Caki2 (cell line): Measurements from ENCODE around the gene PTPN14. TPM values are rescaled to one million over a fixed set of nuclear protein-coding genes. Genes with fewer than 3 reads are reported as not detected.
A peak's percentile ranks its signal among the peaks of the same experiment; 100 is the strongest.

Source experiments
- DNase-seq: peaks from one replicate; pipeline ENCODE4 v3.0.0-alpha.2; 2015; ENCODE audit warnings: low read depth
- in situ Hi-C: cut with HindIII; loops from 2 replicates; pipeline ENCODE4 v1.10.0; 2016; ENCODE audit warnings: low sequenced_read_pairs, low pct_unique_long_range_greater_than_20kb, mixed read lengths
- total RNA-seq: library from RNA; depleted of rRNA; stranded (reverse); fragments of >200 nt; shearing (Covaris generic); gene quantifications from 2 replicates; pipeline ENCODE4 v1.2.3, GENCODE V29; 2014; ENCODE audit warnings: low replicate concordance

Gene PTPN14
- total RNA-seq, 1 experiment from 2014 or later: 22.9 TPM

DNA sequence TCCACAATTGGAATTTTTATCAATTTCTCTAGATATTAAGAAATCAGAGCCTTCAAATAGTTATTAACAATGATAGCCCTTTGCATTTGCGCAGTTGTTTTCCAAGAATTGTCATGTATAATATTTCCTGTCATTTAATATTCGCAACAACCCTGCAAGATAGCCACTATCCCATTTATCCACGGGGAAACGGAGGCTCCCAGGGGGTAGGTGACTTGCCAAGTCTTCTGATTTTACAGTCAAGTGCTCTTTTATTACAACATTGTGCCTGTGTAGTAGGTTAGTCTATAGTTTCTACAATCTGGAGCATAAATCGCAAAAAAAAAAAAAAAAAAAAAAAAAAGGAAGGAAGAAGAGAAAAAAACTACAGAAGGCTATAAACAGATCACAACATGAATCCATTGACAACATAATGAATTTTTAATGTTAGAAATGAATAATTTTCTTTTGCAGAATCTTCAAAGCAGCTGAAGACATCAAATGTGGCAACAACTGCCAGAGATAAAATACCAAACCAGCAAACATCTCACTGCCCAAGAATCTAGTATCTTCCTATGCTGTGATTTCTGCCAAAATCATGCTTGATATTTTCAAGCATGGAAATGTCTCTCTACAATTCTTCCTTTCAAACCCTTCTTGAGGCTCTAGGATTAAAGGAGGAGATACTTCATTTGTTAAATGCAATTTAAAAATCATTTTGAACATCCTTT lies 125.5 kb downstream of the PTPN14 start:
- in situ Hi-C loops: no loop called here

DNA sequence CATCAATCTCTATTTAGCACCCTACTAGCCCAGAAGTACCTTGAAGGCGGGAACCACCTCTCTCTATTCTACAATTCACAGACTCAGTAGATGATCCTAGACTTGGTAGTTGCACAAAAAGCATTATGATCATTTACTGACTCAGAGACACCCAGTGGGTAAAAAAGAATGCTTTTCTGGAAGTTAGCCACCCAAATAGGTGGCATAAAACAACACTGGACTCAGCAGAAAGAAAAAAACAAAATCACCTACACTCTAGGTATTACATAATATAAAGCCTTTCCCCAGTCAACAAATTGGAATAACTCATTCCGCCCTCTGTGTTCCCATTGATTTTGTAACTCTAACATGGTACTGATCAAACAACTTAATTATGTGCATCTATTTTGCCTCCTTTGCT lies 126.3 kb downstream of the PTPN14 start:
- in situ Hi-C loops: no loop called here

More for the DNA sequence above, 125.5 kb downstream of the PTPN14 start:
- no peak for DNase-seq

DNA sequence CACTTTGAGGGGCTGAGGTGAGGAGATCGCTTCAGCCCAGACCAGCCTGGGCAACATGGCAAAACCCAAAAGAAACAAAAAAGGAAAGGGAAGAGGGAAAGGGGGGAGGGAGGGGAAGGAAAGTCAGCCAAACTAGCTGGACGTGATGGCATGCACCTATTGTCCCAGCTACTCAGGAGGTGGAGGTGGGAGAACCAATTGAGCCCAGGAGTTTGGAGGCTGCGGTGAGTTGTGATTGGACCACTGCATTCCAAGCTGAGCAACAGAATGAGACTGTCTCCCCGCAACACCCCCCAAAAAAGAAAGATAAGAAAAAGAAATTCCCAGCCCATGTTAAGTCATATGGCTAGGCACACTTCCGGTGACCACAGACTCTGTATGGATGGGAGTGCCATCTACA lies 128.4 kb downstream of the PTPN14 start:
- DNase-seq: no peak
- in situ Hi-C loops: no loop called here

More for the DNA sequence above, 126.3 kb downstream of the PTPN14 start:
- no peak for DNase-seq

DNA sequence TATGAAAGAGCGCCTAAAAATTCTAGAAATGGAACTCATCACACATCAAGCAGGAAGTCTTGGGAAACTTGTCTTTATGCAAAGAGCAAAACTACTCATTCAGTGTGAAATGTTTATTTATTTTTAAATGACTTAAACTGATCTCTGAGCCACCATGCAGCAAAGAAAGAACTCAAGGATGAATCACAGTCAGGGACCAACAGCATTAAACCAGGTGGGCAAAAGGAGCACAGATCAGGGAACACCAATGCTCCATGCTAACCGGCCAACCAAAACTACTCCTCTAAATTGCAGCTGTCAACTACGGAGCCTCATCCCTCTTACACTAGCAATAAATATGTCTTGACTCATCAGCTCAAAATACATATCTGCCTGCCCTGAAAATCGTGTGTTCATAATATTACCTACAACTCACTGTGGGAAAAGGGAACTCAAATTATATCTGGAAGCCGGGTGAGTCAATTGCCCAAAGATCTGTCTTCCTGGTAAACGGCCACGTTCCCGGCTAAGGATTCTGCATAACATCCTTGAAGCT lies 129.2 kb downstream of the PTPN14 start:
- in situ Hi-C loops: no loop called here
- peak; percentile 84 for DNase-seq

DNA sequence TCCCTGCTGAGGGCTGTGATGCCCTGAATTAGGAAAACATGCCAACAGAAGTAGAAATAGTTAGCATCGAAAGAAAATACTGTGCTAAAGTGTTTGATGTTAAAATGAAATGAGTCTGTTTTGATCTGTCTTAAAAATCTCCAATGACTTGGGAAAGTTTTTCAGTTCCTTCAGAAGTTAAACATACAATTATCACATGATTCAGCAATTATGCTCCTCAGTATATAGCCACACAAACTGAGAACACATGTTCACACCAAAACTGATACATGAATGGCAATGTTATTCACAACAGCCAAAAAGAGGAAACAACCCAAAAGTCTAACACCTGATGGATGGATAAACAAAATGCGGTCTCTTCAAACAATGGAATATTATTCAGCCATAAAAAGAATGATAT lies 130.6 kb downstream of the PTPN14 start:
- in situ Hi-C loops: no loop called here
- DNase-seq: no peak

DNA sequence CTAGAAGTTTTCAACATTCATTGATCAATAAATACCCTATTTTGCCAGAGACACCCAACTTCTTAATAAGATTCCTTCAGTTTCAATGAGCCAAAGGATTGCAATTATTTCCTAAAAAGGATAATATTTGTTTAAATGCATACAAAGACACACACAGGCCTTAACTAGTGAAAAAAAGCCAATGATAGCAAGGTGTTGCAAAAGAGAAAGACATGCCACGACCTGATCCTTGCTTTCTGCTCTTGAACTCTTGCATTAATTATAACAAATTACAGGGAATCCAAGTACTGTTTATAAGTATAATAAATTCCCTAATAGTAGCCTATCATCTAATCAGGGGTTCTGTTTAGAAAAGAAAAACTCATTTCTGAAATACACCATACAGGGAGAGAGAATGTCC lies 131.1 kb downstream of the PTPN14 start:
- DNase-seq: no peak
- in situ Hi-C loops: no loop called here

DNA sequence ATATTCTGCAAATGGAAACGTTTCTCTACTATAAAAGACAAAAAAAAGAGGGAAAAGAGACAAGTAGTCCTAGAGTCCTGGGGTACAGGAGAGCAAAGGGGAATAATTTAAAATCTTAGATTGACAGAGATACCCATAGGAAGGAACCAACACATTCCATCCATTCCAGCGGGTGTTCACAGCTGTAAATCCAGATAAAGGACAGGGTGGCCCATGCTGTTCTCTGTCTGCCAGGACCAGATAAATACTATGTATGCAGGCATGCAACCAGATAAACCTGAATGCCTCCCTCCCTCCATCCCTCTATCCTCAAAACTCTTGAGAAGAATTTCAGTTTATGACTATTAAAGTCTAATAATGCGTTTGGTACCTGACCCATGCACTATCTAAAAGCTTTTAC lies 131.8 kb downstream of the PTPN14 start:
- no peak for DNase-seq
- in situ Hi-C loops: no loop called here

DNA sequence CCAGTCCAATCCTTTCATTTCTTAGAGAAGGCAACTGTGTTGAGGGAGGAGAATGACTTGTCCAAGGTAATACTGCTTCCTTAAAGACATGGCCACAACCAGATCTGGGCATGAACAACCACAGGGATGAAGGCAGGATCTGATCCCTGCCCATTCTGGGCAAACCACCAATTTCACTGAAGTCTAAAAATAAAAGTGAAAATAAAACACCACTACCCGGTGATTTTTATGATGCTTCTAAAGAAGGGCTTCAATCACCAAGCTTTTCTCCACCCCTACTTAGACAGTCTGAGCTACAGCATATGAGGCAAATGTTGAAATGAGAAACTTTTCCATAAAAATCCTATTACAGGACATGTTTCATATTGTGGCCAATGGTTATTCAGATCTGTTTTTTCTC lies 133.0 kb downstream of the PTPN14 start:
- in situ Hi-C loops: no loop called here
- DNase-seq: no peak

DNA sequence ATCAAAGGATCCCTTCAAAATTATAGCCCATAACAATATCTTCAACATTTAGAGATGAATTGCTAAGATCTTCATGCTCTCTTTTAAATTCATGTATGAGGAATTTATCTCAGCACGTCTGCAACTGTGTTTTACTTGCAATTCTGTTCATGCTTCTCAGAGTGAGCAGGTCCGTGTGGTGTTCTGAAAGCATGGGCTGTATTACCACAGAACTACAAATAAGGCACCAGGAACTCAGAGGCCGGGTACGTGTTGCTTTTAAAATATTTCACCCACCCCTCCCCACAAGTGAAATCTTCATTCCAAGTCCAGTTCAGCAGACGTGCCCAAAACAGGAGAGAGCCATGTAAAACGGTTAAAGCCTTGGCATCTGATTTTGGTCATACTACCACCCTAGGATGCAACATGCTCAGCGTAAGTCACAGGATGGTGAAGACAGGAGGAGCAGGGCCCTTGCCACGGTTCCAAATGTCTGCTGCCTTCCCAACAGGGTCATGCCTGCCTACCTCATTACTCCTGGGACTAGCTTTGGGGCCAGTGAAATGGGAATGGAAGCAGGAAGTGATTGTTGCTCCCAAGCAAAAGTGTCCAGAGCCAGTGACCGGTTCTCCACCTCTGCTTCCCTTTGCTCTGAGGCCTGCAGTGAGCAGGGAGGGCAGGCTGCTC lies 133.7 kb downstream of the PTPN14 start:
- in situ Hi-C loops: no loop called here
- no peak for DNase-seq

DNA sequence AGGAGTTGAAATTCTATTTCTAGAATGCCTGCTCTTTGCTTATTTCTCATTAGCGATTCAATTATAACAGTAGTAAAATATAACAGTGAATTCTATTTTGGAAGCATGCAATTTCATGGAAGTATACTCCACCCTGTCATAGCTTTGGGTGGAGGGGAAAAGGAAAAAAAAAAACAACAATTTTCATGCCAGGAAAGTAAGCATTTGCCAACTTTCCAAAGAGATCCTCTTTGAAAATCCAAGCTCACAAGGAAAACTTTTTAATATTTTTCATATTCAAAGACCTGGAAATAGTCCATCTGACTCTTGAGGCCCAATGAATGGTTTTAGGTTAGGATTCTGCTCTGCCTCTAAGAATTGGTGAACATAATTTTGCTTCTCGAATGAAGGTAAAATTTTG lies 134.5 kb downstream of the PTPN14 start:
- in situ Hi-C loops: no loop called here
- DNase-seq: no peak

DNA sequence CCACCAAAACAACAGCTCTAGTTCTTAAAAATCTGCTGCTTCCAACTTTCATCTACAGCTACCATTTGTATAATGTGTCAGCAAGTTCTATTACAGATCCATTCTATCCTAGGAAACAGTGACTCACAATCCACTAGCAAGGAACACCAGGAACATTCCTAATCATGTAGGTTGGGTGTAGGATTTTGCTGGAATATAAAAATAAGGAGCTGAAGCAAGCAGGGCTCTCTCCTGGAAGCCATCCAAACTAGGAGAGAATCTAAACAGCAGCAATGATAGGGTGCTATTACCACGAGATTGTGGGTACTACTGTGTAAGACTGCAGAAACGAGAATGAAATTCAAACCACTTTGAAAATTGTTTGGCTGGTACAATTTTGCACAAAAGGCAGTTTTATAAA lies 135.0 kb downstream of the PTPN14 start:
- in situ Hi-C loops: no loop called here
- DNase-seq: no peak

DNA sequence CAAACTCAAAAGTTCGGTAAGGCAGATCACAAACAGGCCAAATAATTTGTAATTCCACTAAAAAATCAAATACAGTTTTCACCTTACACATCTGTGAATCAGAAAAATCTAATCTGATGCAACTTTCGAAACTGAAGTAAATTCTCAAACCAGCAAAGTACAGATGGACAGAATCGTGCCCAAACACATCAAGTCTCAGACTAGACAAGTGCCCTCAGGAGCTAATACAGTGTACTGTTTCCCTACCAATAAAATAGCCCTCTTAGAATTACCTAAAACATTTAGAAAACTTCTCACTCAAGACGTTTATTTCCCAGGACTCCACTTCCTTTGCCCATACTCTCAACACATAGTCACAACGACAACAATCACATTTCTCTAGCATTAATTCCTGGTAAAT lies 136.3 kb downstream of the PTPN14 start:
- DNase-seq: no peak
- in situ Hi-C loops: no loop called here

DNA sequence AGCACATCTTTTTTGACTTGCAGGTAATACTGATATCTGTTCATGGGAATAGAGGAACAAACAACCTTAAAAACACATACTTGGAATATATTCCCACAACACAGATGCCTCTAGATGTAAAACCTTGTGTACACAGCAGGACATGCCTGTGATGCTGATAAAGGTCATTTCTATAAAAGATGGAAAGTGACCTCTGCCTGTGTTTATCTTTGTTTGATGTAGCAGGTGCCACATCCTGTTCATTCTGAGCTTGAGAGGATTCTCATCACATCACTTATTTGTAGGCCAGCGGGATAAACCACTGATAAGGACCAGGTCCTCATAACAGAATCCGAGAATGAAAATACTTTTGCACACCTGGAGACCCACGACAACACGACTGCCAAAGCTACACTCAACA lies 136.7 kb downstream of the PTPN14 start:
- DNase-seq: no peak
- in situ Hi-C loops: no loop called here

DNA sequence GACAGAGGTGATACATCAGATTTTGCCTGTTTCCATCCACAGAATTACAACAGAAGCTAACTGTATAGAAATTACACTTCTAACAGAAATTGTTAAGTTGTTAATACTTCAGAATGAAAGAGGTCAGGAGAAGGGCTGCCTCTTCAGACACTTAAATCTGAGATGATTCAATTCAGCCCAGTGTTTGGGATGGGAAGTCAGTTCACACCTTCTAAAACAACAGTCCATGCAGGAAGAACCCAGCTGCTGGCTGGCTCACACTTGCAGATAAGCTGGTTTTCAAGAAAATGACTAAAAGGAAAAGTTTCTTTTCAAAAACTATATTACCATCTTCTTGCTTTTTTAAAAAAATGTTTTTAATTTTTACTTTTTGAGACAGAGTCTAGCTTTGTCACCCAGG lies 138.1 kb downstream of the PTPN14 start:
- in situ Hi-C loops: no loop called here
- no peak for DNase-seq

DNA sequence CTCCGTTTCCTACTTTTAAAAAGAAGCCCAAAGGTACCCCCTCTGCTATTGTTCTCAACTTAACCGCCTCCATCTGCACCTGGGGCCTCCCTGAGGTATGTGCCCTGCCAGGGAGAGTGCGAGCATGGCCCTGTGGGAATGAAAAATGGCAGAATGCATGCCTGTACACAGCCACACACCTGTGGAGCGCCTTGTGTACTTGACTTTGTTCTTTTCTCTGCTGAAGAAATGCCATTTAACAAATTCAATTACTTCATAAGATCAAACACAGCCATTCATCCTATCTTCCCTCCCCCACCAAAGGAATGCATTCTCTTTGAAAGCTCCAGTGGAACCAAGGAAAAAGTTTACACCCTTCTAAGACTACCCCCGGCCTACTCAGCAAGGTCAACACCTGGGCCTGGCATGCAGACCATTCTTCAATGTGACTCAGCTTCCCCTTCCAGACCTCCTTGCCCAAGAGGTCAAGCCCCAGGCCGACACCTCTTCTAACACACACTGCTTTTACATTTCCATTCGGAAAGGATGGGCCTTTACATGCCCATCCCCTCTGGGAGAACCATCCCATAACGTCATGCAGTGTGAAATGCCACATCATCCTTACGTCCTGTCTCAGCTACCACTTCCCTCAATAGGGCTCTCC lies 146.7 kb downstream of the PTPN14 start:
- in situ Hi-C loops: no loop called here
- peak; percentile 92 for DNase-seq

DNA sequence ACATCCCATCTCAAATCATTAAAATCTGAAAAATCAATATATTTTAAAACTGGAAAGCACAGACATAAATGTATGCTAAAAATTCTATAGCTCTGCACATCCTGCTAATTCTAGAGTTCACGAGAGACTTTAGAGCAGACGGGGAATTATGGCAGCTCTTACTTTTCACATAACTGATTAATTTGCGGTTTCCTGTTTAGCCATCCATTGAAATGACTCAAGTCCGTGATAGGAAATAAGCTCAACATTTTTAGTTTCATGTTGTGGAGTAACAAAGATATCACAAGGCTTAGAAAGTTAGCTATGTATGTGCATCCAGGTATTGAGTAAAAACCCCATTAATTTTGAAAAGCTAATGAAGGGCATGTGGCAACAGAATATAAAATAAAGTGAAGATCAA lies 147.2 kb downstream of the PTPN14 start:
- in situ Hi-C loops: no loop called here
- DNase-seq: peak; percentile 75

DNA sequence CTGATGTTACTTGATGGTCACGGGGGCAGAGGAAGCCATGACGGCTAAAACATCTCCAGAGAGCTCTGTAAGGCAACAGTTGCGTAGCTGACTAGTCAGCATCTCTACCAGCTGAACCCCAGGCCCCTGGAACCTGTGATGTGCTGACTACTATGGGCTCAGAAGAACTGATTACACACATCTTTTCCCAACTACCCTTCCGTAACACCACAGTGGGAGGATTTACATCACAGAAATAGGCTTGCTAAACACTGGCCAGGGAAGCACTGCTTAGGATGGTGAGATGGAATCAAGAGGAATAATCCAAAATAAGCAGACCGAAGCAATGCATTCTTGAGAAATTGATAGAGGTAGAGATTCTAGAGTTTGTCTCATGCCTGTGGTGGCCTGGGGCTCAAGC lies 148.0 kb downstream of the PTPN14 start:
- in situ Hi-C loops: no loop called here
- DNase-seq: no peak

DNA sequence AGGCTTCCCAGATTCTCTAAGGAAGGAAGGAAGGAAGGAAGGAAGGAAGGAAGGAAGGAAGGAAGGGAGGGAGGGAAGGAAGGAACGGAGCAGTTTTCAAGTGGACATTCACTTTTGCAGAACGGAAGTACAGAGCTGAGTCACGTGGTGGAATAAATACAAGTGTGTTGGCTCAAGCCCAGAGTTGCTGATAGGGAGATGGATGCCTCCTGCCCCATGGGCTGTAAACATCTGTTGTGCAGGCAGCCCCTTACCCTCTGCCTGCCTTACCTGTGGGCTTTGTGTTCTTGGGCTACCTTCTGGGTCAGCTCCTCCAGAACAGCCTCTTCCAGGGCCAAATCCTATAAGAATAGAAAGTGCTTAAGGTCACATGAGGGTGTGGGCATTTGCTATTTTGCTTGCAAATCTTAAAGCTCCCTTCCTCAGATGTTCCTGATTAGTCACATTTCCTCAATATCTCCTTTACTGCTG lies 148.8 kb downstream of the PTPN14 start:
- in situ Hi-C loops: no loop called here
- DNase-seq: no peak

DNA sequence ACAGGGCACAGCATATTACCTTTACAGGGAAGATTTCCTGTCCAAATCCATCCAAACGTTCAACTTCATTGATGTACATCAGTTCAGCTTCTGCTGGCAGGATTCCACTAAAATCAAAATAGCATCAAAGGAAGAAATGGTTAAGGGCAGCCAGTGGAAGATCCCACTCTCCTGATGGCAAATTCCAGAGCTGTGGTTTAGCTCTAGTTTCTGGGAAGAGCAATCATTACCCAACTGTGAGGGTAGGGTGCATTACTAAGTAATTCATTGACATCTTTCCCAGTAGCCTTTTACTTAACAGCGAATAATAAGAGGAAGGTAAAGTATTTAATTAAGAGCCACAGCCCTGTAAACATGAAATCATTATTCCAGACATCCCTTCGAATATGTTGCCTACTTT lies 149.7 kb downstream of the PTPN14 start:
- in situ Hi-C loops: no loop called here
- DNase-seq: peak; percentile 45
